SH-SY5Y (cell line): ENCODE measurements around the gene CDKL5.

ENCODE experiments used
- GATA2 ChIP-seq: IDR thresholded peaks from 2 replicates; pipeline ENCODE4 v1.6.1; 2011; ENCODE audit warnings: mild to moderate bottlenecking, low read depth, low read length
- GATA3 ChIP-seq: IDR thresholded peaks from 2 replicates; pipeline ENCODE4 v1.6.1; 2011; ENCODE audit warnings: low read depth, mild to moderate bottlenecking, low read length, moderate library complexity

Gene CDKL5

DNA sequence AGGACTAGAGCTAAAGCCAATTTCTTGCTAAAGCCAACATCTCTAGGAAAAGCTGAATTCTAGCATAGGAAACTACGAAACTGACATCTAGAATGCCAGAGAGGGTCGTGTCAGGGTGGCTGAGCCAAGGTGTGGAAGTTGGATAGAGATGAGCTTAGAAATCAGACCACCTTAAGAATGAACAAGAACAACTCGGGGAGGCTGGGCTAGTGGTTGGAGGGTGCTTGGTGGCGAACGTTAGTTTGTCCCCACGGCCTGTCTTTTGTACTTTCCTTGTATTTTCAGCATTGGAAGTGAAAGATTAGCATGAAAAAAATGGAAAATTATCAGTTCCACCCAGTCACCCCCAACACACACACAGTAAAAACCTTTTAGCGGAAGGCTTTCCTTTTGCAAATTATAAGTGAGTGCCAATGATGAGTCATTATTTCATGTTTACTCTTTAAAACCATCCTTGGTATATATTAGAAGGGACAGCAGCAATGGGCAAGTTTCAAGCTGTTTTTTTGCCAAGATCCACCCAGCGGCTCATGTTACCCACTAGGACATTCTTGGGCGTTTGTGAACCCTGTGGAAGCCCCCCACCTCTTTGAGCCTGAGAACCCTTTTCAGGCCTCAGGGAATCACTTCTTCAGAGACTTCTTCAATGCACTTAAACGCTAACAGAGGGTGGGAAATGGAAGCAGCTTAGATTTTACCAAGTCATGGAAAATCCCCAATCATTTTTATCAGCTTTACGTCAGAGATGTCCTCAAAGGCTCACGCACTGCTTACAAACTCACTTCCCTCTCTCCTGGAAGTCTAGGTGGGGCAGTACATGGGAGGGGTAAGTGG is 277.2 kb downstream of the CDKL5 start:
- TF ChIP-seq GATA2 = no peak
- TF ChIP-seq GATA3 = no peak
